HEK293T (cell line): ENCODE data around the gene SATB2.

ENCODE experiments used
- CTBP1 ChIP-seq: fragments of 450-650 bp; IDR thresholded peaks from 2 replicates; pipeline ENCODE4 v1.6.1; 2016; ENCODE audit warnings: borderline replicate concordance
- FOXA1 ChIP-seq: fragments of 450-650 bp; IDR thresholded peaks from 2 replicates; pipeline ENCODE4 v1.6.1; 2016; ENCODE audit warnings: mild to moderate bottlenecking
- FOXK2 ChIP-seq: fragments of 450-650 bp; IDR thresholded peaks from 2 replicates; pipeline ENCODE4 v1.6.1; 2016; ENCODE audit warnings: mild to moderate bottlenecking
- HDGF ChIP-seq: fragments of 450-650 bp; IDR thresholded peaks from 2 replicates; pipeline ENCODE4 v1.6.1; 2017; ENCODE audit warnings: antibody characterized with exemption, borderline replicate concordance

GRCh38 chr2:199329031-199329430, 128.7 kb downstream of the SATB2 start:
- TF ChIP-seq HDGF (no peak), FOXK2 (no peak), CTBP1 (no peak), FOXA1 (no peak)
